GM19043 (cell line): ENCODE measurements around the gene SLC35F4.

Experiments used
- ATAC-seq: cut with Tn5 transposase; IDR thresholded peaks from one replicate; pipeline ENCODE4 v1.9.1; 2021; ENCODE audit warnings: low read depth; ENCODE audit not compliant: unreplicated experiment

The SLC35F4 gene

GRCh38 chr14:57851354-57851753 is 14.5 kb downstream of the SLC35F4 start:
- ATAC-seq: no peak

DNA sequence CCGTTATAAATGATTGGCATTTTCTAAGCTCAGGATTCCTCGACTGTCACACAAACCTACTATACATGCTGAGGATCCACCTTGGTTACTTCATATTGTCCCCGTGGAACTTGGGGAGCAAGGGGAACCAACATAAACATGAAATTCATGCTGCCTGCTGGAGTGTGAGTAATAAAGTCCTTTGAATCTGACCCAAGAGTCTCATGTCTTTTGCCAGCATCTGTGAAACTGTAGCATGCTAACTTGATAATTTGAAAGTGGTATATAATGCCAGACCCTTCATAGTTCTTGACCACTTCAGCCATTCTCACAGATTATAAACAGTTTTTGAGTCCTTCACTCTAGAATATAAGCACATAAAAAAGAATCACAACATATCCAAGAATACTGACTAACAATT is 17.1 kb downstream of the SLC35F4 start:
- no peak for ATAC-seq

- ATAC-seq: no peak
These were observed 17.5 kb downstream of the SLC35F4 start for GRCh38 chr14:57848353-57848752.

- ATAC-seq: no peak
These were observed 18.2 kb downstream of the SLC35F4 start for GRCh38 chr14:57847706-57848105.

GRCh38 chr14:57847096-57847495 is 18.8 kb downstream of the SLC35F4 start:
- no peak for ATAC-seq

DNA sequence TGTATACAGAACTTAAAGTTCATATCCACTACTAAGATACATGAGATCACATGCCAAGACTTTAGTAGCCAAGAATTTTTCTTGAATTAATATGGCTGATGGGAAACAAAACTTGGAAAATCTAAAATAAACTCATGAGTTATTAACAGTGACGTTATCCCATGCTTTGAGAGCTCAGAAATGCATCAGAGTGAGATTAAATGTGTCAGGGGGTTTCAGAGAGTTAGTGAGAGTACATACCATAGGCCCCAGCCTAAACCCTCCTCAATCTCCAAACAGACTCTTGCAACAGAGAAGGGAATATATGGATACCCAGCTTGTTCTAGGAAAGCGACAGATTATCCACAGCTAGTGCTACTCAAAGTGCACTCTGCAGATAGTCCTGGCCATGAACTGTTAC is 19.3 kb downstream of the SLC35F4 start:
- ATAC-seq: no peak

- ATAC-seq: no peak
These were observed 19.9 kb downstream of the SLC35F4 start for GRCh38 chr14:57845802-57846531.

- no peak for ATAC-seq
These were observed 20.6 kb downstream of the SLC35F4 start for GRCh38 chr14:57845316-57845715.

- ATAC-seq: no peak
These were observed 28.6 kb downstream of the SLC35F4 start for GRCh38 chr14:57837267-57837666.

GRCh38 chr14:57835766-57836165 is 30.1 kb downstream of the SLC35F4 start:
- no peak for ATAC-seq

- no peak for ATAC-seq
These were observed 30.9 kb downstream of the SLC35F4 start for GRCh38 chr14:57834961-57835360.

- ATAC-seq: no peak
These were observed 31.8 kb downstream of the SLC35F4 start for GRCh38 chr14:57834001-57834598.

DNA sequence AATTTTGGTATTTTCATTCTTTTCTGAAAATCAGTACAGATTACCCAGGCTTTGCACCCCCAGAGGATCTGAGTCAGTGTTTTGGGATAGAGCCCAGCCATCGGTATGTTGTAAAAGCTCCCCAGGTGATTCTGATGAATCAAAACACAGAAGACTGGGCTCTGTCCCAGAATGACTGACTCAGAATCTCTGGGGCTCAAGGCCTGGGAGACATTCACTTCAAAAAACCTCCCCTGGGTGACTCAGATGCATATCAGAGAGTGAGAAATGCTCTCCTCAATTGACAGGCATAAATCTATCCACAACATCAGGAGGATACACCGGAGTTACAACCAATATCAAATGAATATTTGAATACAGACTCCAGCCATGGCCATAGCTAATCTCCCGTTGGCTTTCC is 32.6 kb downstream of the SLC35F4 start:
- no peak for ATAC-seq

DNA sequence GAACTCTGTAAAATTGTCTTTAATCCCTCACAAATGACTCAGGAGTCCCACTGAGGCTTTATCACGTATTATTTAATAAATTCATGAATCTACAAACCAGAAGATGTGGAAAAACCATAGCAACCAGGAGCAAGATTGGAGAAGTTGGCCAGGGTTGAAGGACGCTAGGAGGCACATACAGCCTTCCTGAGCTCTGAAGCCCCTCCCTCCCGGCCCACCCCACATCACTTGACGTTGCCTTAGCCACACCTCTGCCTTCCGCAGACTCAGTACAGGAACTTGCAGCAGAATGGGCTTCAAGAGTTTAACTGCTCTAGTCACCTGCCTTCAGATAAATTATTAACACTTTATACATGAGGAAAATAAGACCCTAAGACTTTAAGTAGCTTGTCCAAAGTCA is 33.9 kb downstream of the SLC35F4 start:
- ATAC-seq: no peak

- no peak for ATAC-seq
These were observed 37.2 kb downstream of the SLC35F4 start for GRCh38 chr14:57828713-57829112.

DNA sequence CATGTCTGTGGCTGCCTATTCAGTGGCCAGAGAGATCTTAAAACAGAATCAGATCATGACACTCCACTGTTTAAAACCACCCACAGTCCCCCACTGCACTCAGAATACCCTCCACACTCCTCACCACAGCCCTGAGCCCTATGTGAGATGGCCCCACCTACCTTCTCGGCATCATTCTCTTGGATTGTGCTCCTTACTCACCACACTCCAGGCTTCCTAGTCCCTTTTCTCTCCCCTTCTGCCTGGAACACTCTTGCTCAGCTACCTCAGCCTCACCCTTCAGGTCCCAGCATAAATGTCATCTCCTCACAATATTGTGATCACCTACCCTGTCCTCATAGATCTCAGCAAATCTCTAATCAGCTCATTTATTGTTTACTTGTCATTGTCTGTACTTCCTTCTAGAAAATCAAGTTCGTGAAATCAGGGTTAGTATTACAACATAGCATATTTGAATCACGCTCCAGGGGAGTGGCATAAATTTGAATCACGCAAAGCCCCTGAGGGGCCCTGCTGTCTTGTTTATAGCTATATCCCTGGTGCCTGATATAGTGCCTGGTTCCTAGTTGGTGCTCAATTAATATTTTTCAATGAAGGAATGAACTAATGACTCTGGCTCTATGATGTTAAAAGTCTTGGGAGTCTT is 42.8 kb downstream of the SLC35F4 start:
- ATAC-seq: no peak

DNA sequence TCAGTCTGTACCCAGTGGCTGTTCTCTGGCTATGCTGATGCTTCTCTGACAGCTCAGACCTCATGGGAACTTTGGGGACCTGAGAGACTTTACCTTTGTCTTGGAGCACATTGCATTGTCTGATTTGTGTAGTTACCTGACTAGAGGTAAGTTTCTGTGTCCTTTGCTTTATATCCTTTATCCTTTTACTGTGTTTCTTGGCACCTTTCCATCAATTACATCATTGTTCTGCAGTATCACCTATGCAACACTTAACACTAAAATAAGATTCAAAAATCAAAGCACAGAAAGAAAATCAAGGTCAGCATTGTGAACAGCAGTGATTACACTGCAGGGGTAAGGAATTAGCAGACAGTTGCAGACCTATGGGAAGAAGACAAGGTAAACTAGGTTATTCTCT is 43.8 kb downstream of the SLC35F4 start:
- no peak for ATAC-seq

DNA sequence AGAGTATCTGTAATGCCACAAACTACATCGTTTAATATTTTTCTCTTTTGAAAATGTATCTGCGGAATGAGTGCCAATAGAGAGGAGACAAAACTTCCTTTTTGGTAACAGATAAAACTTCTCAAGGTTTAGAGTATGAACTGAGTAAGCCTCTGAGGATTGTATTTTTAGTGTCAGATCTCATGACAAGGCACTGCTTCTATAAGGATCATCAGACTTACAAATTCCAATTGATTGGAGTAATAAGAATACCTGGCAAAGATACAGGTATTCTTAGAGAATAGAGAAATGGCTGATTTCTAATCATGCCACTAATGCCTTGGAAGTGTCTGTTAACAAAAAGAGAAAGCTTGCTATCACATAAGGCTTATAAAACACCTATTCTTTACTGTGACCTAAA is 45.3 kb downstream of the SLC35F4 start:
- ATAC-seq: no peak

- ATAC-seq: no peak
These were observed 47.4 kb downstream of the SLC35F4 start for GRCh38 chr14:57818511-57818910.

DNA sequence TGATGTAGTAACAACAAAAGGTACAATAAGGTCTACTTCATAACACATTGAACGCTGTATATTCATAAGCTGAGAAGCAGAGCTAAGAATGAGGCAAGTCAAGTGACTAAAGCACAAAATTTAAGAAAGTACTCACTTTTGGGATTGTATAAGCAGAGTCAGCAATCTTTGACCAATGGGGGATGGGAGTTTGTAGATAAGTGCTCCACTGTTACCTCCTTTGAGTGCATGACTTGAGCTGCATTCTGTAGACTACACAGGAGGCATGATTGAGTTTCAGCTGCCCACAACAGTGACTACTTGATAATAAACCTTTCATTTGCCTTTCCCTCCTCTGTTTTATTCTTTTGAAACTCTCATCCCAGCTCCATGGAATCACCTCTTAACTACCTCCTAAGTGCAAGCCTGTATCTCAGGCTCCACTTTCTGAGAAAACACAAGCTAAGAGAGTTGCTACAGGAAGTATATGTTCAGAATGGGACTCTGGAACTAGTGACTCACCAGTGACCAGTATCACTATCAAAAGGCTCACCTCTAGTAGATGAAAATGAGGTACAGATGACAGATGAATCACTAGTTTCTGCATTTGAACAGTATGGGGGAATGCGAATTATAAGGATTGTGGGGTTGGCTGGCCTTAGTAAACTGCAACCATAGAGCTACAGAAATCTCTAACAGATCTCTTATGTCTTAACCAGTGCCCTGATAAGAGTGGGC is 49.2 kb downstream of the SLC35F4 start:
- ATAC-seq: peak; percentile 77

DNA sequence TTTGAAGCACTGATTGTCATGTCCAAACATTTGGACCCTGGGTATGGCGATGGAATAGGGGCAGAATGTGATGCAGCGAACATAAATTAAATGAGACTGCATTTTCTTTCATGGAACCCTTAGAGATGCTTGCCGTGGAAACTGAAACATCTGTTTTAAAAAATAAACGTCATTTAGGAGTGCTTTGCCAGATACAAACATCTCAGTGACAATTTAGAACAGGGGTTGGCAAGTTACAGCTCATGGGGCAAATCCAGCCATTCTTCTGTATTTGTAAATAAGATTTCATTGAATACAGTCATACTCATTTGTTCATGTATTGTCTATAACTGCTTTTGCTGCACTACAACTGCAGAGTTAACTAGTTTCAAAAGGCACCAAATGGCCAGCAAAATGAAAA is 51.2 kb downstream of the SLC35F4 start:
- ATAC-seq: no peak
